HG02763 (cell line): ENCODE results near the gene OR8B2.
"Not testable (repeated sequence)": the region's sequence is repeated elsewhere in the genome, so short reads cannot be mapped to it uniquely, and the experiment has no call there.

Experiments
- ATAC-seq: cut with Tn5 transposase; IDR thresholded peaks from one replicate; pipeline ENCODE4 v1.9.1; 2021; ENCODE audit warnings: mild to moderate bottlenecking, moderate library complexity; ENCODE audit not compliant: unreplicated experiment

Gene OR8B2

DNA sequence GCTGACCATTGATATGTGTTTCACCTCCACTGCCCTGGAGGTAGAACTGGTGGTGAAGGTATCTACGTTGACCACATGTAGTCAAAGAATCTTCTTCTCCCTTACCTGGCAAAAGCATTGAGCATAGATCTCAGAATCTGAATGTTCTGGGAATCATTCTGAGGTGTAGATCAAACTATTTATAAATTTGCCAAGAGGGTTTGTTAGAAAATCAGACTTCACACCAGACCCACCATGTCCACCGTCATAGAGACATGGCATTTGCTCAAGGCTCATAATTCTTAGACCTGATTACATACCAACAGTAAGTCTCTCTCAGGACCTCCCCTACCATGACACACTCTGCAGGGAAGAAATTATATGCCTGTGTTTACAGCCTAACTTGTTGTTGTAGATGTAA is at the start of gene OR8B2:
Gene OR8B2, minus strand, starts transcription at position 101 of the 400 bp plus-strand sequence. CDS start 1,156 bp downstream, outside the sequence.
- ATAC-seq, result no peak

DNA sequence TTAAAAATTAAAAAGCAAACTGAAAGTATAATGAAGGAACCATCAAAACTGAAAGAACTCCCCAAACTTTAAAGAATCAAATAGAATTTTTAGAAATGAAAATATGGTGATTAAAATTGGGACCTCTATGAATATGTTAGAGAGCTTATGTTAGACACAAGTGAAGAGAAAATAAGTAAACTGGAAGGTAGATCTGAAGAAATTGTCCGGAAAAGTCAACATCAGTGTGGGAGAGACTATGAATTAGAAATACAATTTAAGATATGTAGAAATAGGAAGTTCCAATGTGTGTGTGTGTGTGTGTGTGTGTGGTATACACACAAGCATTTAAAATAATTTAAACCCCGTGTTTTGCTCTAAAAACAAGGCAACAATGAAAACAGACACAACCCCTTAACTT is 45.3 kb upstream of the OR8B2 start:
- ATAC-seq, result no peak

DNA sequence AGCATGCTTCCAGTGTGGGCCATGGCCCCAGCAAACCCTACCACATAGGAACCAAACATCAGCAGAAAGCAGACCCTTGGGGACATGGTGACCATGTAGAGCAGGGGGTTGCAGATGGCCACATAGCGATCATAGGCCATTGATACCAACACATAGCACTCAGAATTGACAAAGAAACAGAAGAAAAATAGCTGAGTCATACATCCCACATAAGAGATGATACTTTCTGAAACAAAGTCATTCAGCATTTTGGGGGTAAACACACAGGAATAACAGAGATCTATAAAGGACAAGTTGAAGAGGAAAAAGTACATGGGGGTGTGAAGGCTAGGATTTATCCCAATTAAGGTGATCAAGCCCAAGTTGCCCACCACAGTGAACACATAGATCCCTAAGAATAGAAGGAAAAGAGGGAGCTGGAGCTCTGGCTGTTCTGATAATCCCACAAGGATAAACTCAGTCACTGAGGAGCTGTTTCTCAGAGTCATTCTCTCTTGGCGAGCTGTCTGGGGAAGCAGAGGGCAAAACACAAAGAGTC is 40.2 kb upstream of the OR8B2 start, which contains the start of gene OR8B4:
Gene OR8B4, minus strand, starts transcription at position 488 of the 538 bp plus-strand sequence. Its CDS starts 0 bp downstream, at position 488.
- ATAC-seq, result no peak

GRCh38 chr11:124421043-124421442 is 36.7 kb upstream of the OR8B2 start:
- ATAC-seq, result no peak

DNA sequence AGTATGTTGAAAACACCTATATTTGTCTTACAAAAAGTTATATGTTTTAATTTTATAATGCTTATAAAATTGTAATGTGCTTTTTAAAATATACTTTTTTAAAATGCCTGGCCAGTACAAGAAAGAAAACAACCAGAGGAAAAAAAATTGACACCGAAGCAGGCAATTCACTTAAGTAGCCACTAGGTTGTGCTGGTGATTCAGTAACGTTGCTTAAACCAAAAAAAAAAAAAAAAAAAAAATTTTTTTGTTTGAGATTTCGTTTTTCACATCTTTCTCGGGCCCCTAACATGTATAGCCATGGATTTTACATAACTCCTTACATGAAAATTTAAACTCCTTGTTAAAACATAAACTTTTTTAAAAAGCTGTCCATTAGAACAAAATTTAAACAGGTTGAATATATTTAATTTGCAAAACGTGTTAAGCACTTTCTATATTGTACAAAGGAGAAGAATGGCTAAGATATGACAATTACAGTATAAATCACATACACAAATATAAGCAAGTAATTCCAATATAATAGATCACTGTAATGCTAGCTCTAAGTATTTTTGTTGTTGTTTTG is 31.1 kb upstream of the OR8B2 start:
- ATAC-seq, result no peak

DNA sequence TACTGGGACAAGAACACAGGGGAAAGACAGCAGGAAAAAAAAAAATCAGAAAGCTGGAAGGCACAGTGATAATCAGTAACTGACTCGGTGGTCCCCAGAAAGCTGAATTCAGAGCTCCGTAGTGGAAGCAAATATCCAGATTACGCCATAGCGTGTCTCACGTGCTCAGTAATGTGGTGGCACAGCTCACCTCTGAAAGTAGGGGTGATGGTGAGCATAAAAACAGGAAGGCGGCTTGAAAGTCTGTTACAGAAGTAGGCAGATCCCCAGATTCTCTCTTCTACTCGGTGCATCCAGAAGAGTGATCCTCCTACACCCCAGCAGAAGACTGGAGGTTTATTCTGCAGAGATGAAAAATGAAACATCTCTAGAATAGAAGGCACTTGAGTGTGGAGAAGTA is 25.6 kb upstream of the OR8B2 start:
- no peak for ATAC-seq

DNA sequence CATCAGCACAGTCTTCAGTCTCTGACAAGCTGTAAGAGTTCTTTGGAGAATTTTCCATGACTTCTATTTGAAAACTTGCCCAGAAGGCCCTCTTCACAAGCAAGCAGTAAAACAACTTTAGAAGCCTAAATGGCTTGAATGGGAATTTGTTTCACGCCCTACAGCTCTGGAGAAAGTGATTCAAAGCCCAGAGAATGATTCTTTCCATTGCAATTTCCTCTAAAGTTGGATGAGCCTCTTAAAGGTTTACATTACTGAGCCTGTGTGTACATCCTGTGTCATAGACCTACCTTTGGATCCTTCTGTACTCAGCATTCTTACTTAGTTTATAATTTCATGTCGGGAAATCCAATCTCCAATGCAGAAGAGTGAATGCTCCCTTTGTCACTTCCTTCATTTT is 21.3 kb upstream of the OR8B2 start:
- ATAC-seq, result no peak

DNA sequence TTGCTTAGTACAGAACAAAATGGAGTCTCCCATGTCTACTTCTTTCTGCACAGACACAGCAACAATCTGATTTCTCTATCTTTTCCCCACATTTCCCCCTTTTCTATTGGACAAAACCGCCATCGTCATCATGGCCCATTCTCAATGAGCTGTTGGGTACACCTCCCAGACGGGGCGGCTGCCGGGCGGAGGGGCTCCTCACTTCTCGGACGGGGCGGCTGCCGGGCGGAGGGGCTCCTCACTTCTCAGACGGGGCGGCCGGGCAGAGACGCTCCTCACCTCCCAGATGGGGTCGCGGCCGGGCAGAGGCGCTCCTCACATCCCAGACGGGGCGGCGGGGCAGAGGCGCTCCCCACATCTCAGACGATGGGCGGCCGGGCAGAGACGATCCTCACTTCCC is 18.9 kb upstream of the OR8B2 start:
- not testable (repeated sequence) for ATAC-seq

DNA sequence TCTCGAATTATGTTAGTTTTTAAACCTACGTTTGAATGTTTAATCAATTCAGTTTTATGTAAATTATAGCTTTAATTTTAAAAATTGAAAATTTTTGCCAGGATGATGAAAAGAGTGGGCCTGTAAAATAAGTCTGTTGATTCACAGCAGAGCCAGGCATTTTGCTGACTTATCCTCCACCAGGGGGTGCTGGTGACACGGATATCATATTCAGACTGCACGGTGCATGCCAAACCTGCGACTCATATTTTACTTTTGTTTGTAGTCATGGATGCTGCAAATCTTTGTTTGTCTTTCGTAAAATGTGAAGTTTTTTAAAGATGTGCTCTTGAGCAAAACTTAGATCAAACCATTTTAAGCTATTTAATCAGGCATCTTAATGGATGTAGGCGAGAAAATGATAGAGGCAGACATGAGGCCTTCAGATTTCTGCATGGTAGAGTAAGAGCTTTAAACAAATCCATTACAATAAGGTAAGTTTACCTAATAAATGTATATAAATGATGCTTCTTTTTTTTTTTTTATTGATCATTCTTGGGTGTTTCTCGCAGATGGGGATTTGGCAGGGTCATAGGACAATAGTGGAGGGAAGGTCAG is 18.1 kb upstream of the OR8B2 start:
- peak; percentile 68 for ATAC-seq

DNA sequence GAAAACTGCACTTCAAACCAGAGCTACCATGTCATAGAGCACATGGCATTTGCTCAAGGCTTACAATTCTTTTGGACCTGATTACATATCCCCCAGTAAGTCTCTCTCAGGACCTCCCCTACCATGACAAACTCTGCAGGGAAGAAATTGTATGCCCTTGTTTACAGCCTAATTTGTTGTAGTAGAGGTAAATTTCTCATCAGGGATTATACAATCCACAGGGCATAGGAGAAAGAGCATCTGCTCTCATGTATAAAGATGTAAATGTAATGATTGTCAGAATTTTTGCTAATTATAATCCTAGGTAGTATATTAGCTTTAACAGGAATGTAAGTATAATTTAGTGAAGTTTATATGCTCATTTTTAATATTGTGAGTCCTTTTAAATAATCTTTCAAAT is 14.6 kb upstream of the OR8B2 start, which contains the start of gene OR8B3:
Gene OR8B3, minus strand, starts transcription at position 101 of the 400 bp plus-strand sequence. CDS start 1,673 bp downstream, outside the sequence.
- ATAC-seq, result no peak

GRCh38 chr11:124396847-124397246 is 12.5 kb upstream of the OR8B2 start:
- not testable (repeated sequence) for ATAC-seq

DNA sequence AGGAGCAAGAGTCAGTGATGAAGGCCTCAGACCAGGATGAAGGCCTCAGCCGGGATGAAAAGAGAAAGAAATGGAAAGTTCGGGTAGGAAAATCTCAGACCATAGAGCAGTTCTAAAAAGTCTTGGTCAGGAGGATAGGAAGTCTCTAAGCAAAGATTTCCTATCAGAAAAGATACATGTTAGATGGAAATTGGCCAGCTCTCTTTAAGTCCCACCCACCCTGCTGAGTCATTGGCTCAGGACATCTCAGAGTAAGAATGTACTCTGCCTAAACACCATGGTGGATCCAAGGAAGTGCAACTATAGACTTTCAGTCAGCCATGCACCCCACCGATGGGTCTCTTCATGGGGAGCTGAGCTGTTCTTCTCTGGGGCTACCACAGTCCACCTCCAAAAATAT is 10.1 kb upstream of the OR8B2 start:
- no peak for ATAC-seq

GRCh38 chr11:124382857-124383256 is 1.4 kb downstream of the OR8B2 start:
- ATAC-seq, result not testable (repeated sequence)

DNA sequence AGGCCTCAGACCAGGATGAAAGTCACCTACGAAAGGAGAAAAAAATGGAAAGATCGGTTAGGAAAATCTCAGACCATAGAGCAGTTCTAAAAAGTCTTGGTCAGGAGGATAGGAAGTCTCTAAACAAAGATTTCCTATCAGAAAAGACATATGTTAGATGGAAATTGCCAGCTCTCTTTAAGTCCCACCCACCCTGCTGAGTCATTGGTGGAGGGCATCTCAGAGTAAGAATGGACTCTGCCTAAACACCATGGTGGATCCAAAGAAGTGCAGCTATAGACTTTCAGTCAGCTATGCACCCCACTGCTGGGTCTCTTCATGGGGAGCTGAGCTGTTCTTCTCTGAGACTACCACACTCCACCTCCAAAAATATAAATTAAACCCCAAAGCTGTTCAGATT is 3.7 kb downstream of the OR8B2 start:
- no peak for ATAC-seq

DNA sequence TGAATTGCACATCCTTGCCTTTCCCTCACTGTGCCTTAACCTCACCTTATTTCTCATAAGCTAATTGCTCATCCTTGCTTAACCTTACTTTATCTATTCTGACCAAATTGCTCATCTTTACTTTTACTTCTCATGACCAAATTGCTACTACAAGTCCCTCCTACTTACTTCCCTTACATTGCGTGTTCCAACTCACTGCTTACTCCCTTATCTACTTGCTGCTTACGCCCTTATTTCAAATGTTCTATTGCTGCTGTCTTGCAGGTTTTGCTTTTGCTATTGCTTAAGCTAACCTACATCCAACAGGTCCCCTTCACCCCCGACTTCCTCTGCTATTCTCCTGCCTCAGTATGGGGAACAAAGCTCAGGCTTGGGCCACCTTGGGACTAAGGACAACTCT is 8.0 kb downstream of the OR8B2 start:
- ATAC-seq, result no peak

GRCh38 chr11:124359566-124359965 is 24.7 kb downstream of the OR8B2 start:
- no peak for ATAC-seq

GRCh38 chr11:124346311-124346955 is 37.9 kb downstream of the OR8B2 start:
- no peak for ATAC-seq

DNA sequence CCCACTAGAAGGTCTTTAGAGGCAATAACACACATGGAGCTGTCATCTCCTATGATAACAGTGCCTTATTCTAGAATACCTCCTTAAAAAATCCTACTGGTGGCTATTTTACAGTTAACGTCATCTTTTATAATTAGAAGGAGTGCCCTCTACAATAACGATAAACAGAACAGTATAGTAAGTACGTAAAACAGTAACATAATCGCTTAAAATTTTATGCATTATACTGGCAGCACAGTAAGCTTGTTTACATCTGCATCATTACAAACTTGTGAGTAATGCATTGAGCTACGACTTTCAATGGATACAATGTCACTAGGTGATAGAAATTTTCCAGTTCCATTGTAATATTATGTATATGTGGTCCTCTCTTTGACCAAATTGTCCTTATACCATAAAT is 40.0 kb downstream of the OR8B2 start:
- ATAC-seq, result no peak

DNA sequence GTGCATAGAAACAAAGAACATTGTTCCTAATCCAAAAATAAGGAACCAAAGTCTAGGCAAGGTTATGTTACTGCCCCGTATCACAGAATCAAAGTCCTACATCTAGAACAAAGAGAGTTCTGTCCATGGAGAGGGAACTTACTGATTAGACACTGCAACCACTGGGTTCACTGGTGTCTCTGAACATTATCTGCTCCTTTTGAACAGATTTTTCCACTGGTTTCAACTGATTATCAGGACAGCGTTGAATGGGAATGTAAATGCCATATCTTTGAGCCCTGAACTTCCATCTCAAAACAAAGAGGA is 44.2 kb downstream of the OR8B2 start:
- no peak for ATAC-seq

- ATAC-seq, result no peak
These were observed 44.7 kb downstream of the OR8B2 start for GRCh38 chr11:124339396-124340141.
